Activated effector memory CD4-positive, alpha-beta T cell treated with Interleukin-2 at 50 U/mL for 16 hours (primary cell): Measurements from ENCODE around the gene PLEKHH1.
"Not testable (repeated sequence)": the region's sequence is repeated elsewhere in the genome, so short reads cannot be mapped to it uniquely, and the experiment has no call there.

Experiments used
- DNase-seq: peaks from one replicate; pipeline ENCODE4 v3.0.0-alpha.2; 2020

PLEKHH1 gene

GRCh38 chr14:67536087-67536486 lies 3.0 kb downstream of the PLEKHH1 start:
- no peak for DNase-seq

GRCh38 chr14:67537736-67538135 lies 4.6 kb downstream of the PLEKHH1 start:
- DNase-seq = no peak

GRCh38 chr14:67538501-67538900 lies 5.4 kb downstream of the PLEKHH1 start:
- no peak for DNase-seq

GRCh38 chr14:67539116-67539515 lies 6.0 kb downstream of the PLEKHH1 start:
- DNase-seq = no peak

- no peak for DNase-seq
Observed at GRCh38 chr14:67541448-67542387, 8.6 kb downstream of the PLEKHH1 start.

GRCh38 chr14:67542620-67543019 lies 9.5 kb downstream of the PLEKHH1 start:
- DNase-seq = not testable (repeated sequence)

GRCh38 chr14:67544590-67544989 lies 11.5 kb downstream of the PLEKHH1 start:
- no peak for DNase-seq

GRCh38 chr14:67547224-67547780 lies 14.2 kb downstream of the PLEKHH1 start:
- no peak for DNase-seq

- DNase-seq = no peak
Observed at GRCh38 chr14:67549734-67550133, 16.6 kb downstream of the PLEKHH1 start.

- no peak for DNase-seq
Observed at GRCh38 chr14:67551123-67551522, 18.0 kb downstream of the PLEKHH1 start.

GRCh38 chr14:67551940-67552339 lies 18.9 kb downstream of the PLEKHH1 start:
- DNase-seq = no peak

- DNase-seq = no peak
Observed at GRCh38 chr14:67553547-67553946, 20.5 kb downstream of the PLEKHH1 start.

- DNase-seq = no peak
Observed at GRCh38 chr14:67554341-67554740, 21.3 kb downstream of the PLEKHH1 start.

- no peak for DNase-seq
Observed at GRCh38 chr14:67555518-67556090, 22.5 kb downstream of the PLEKHH1 start.

- no peak for DNase-seq
Observed at GRCh38 chr14:67556671-67557070, 23.6 kb downstream of the PLEKHH1 start.

GRCh38 chr14:67557118-67557517 lies 24.0 kb downstream of the PLEKHH1 start:
- DNase-seq = no peak

GRCh38 chr14:67557656-67558055 lies 24.6 kb downstream of the PLEKHH1 start:
- DNase-seq = no peak

- DNase-seq = no peak
Observed at GRCh38 chr14:67559639-67560038, 26.5 kb downstream of the PLEKHH1 start.

- no peak for DNase-seq
Observed at GRCh38 chr14:67562025-67562775, 29.1 kb downstream of the PLEKHH1 start.

GRCh38 chr14:67562776-67563150 lies 29.7 kb downstream of the PLEKHH1 start:
- DNase-seq = no peak

- no peak for DNase-seq
Observed at GRCh38 chr14:67564236-67564635, 31.1 kb downstream of the PLEKHH1 start.

GRCh38 chr14:67566908-67567307 lies 33.8 kb downstream of the PLEKHH1 start:
- no peak for DNase-seq

GRCh38 chr14:67567654-67568053 lies 34.6 kb downstream of the PLEKHH1 start:
- DNase-seq = no peak
